K562 (cell line): ENCODE measurements around the gene UBE2B. TPM values are rescaled to one million over a fixed set of nuclear protein-coding genes. Genes with fewer than 3 reads are reported as not detected.

Source experiments
- ARID3A ChIP-seq: IDR thresholded peaks from 2 replicates; pipeline ENCODE4 v1.6.1; 2012; ENCODE audit warnings: low read depth, low read length, improper control_type of control experiment, borderline replicate concordance
- ARID3B ChIP-seq: fragments of 250-450 bp; sonication (Bioruptor Pico); IDR thresholded peaks from 2 replicates; pipeline ENCODE4 v1.4.0; 2020; ENCODE audit warnings: borderline replicate concordance
- BCLAF1 ChIP-seq, 2 experiments: fragments of 450-650 bp in 1 of 2; IDR thresholded peaks; 2 replicates each; pipeline ENCODE4 v1.6.1; 2011 to 2017; ENCODE audit warnings: low read depth in 2 of 2, antibody characterized with exemption in 1 of 2, borderline replicate concordance in 1 of 2, low read length in 1 of 2, mild to moderate bottlenecking in 1 of 2, mixed read lengths in 1 of 2; ENCODE audit not compliant: control insufficient read depth in 1 of 2
- C11orf30 ChIP-seq: fragments of 450-650 bp; IDR thresholded peaks from 2 replicates; pipeline ENCODE4 v1.6.1; 2016; ENCODE audit warnings: low read depth, mild to moderate bottlenecking
- CREB1 ChIP-seq, 2 experiments: sonication (generic) in 1 of 2; formaldehyde crosslinking in 1 of 2; IDR thresholded peaks; 2 replicates each; pipeline versions ENCODE4 v1.6.1 to v1.8.0; 2012 to 2022; ENCODE audit warnings: inconsistent platforms in 1 of 2, mild to moderate bottlenecking in 1 of 2, missing genetic modification reagents in 1 of 2, moderate library complexity in 1 of 2
- EZH2 ChIP-seq: IDR thresholded peaks from 2 replicates; pipeline ENCODE4 v1.6.1; 2012; ENCODE audit warnings: low read depth, mild to moderate bottlenecking, inconsistent platforms, low read length, borderline replicate concordance
- HNRNPK ChIP-seq: fragments of 200-400 bp; formaldehyde crosslinking; IDR thresholded peaks from one replicate; pipeline ENCODE4 v1.6.1; 2018; ENCODE audit warnings: mild to moderate bottlenecking, low read depth, low read length; ENCODE audit not compliant: poor library complexity, severe bottlenecking
- NEUROD1 ChIP-seq: fragments of 150-350 bp; IDR thresholded peaks from 2 replicates; pipeline ENCODE4 v1.6.1; 2014; ENCODE audit warnings: borderline replicate concordance, low read length, low read depth; ENCODE audit not compliant: partially characterized antibody
- PHF21A ChIP-seq: fragments of 450-650 bp; IDR thresholded peaks from 2 replicates; pipeline ENCODE4 v1.6.1; 2017; ENCODE audit warnings: low read depth, borderline replicate concordance
- PKNOX1 ChIP-seq: fragments of 450-650 bp; IDR thresholded peaks from 2 replicates; pipeline ENCODE4 v1.6.1; 2016
- PYGO2 ChIP-seq: fragments of 450-650 bp; IDR thresholded peaks from 2 replicates; pipeline ENCODE4 v1.6.1; 2016; ENCODE audit warnings: mild to moderate bottlenecking, missing genetic modification characterization, moderate library complexity, missing compliant biosample characterization
- RFX1 ChIP-seq: fragments of 450-650 bp; IDR thresholded peaks from 2 replicates; pipeline ENCODE4 v1.6.1; 2016; ENCODE audit warnings: mild to moderate bottlenecking, moderate library complexity
- SRSF1 ChIP-seq: fragments of 200-400 bp; formaldehyde crosslinking; IDR thresholded peaks from 2 replicates; pipeline ENCODE4 v1.6.1; 2017; ENCODE audit warnings: mild to moderate bottlenecking, low read depth, low read length, moderate library complexity
- TAL1 ChIP-seq: fragments of 450-650 bp; IDR thresholded peaks from 2 replicates; pipeline ENCODE4 v1.6.1; 2016; ENCODE audit warnings: mild to moderate bottlenecking
- ZFX ChIP-seq: sonication (generic); formaldehyde crosslinking; IDR thresholded peaks from 2 replicates; pipeline ENCODE4 v1.8.0; 2022; ENCODE audit warnings: mild to moderate bottlenecking, missing genetic modification reagents, moderate library complexity
- ZNF184 ChIP-seq: sonication (generic); formaldehyde crosslinking; IDR thresholded peaks from 2 replicates; pipeline ENCODE4 v1.5.0; 2020; ENCODE audit warnings: missing genetic modification reagents
- polyA plus RNA-seq, 8 experiments: library from polyadenylated mRNA; depleted of rRNA in 4 of 8; stranded (reverse) in 5 of 8; unstranded in 3 of 8; fragments of >200 nt; fragmentation: Nextera tagmentation in 2 of 8; fragmentation: Illumina TruSeq in 1 of 8; extraction: Ambion mirVana in 2 of 8; extraction: Trizol in 1 of 8; gene quantifications; 2 replicates each; pipeline versions ENCODE4 v1.2.1 to v1.2.3, GENCODE V29; 2011 to 2014; ENCODE audit warnings: inconsistent platforms in 1 of 8, missing spikeins in 1 of 8
- total RNA-seq, 7 experiments: library from RNA; depleted of rRNA in 6 of 7; stranded (reverse); fragments of >200 nt in 6 of 7; fragmentation: Illumina TruSeq in 2 of 7; extraction: Trizol in 2 of 7; gene quantifications; 2 replicates each; pipeline versions ENCODE4 v1.2.1 to v1.2.3, GENCODE V29; 2011 to 2021; ENCODE audit warnings: low replicate concordance in 1 of 7

Gene UBE2B
- total and polyA plus RNA-seq, 9 of the 15 experiments (the other 6 are each of a cell fraction or from before 2014, with no cell fraction given) = 13.1 to 198 (median 75.5) TPM

- TF ChIP-seq ARID3A = no peak
- TF ChIP-seq NEUROD1 = no peak
- no peak for TF ChIP-seq ARID3B
- peak; percentile 38; the same call in 1 of the 2 replicates for TF ChIP-seq PKNOX1
- no peak for TF ChIP-seq PYGO2
- TF ChIP-seq PHF21A = no peak
- no peak for TF ChIP-seq ZNF184 (CRISPR knock-in tag)
- TF ChIP-seq EZH2 = no peak
- TF ChIP-seq CREB1 (IDR thresholded peaks at IDR 0.05) = no peak
- TF ChIP-seq CREB1 (CRISPR knock-in tag; IDR thresholded peaks at IDR 0.05) = no peak
- no peak for TF ChIP-seq SRSF1
- TF ChIP-seq C11orf30 = peak; percentile 27; the same call in 1 of the 2 replicates
- TF ChIP-seq BCLAF1 (IDR thresholded peaks at IDR 0.05; ENCODE audit: borderline replicate concordance in 1 of 2, control insufficient read depth in 1 of 2, low read depth in 2 of 2, low read length in 1 of 2) = no peak
- TF ChIP-seq TAL1 = no peak
- TF ChIP-seq HNRNPK = no peak
- peak; percentile 48 for TF ChIP-seq RFX1
- TF ChIP-seq ZFX (CRISPR knock-in tag) = no peak
- TF ChIP-seq, all 486 proteins: peak for 4
Observed at GRCh38 chr5:134436523-134437339, 65.4 kb downstream of the UBE2B start (continued).
